ENCODE data around the gene RHPN2. TPM values are rescaled to one million over a fixed set of nuclear protein-coding genes. Genes with fewer than 3 reads are reported as not detected.

Gene RHPN2
- total and polyA plus RNA-seq, 2 of the 13 experiments (the other 11 are each of a cell fraction or from before 2014, with no cell fraction given): 20.3 to 48.0 TPM

- TF ChIP-seq ZNF431 (CRISPR knock-in tag; IDR thresholded peaks at IDR 0.05; ENCODE audit: borderline replicate concordance, low read depth): no peak; the same call in 1 of the 2 replicates
- peak; percentile 87 for TF ChIP-seq ZNF281 (CRISPR knock-in tag; IDR thresholded peaks at IDR 0.05; ENCODE audit: borderline replicate concordance)
- TF ChIP-seq PITX1 (CRISPR knock-in tag; IDR thresholded peaks at IDR 0.05): peak; percentile 89; the same call in 1 of the 2 replicates
- no peak for TF ChIP-seq ZNF576 (CRISPR knock-in tag; IDR thresholded peaks at IDR 0.05)
- TF ChIP-seq ZBTB38 (CRISPR knock-in tag; IDR thresholded peaks at IDR 0.05): 0 out of 2 replicates have a peak, but pooled peaks have one; percentile 39
- no peak for TF ChIP-seq CBX2 (IDR thresholded peaks at IDR 0.05; ENCODE audit: low read depth, low read length)
- no peak for TF ChIP-seq CBX2 (CRISPR knock-in tag; IDR thresholded peaks at IDR 0.05; ENCODE audit: low read depth)
- TF ChIP-seq NKX3-1 (CRISPR knock-in tag; IDR thresholded peaks at IDR 0.05): peak; percentile 81; the same call in 1 of the 2 replicates
- TF ChIP-seq RARG (CRISPR knock-in tag; IDR thresholded peaks at IDR 0.05; ENCODE audit: low read depth): peak; percentile 82; the same call in 1 of the 2 replicates
- no peak for TF ChIP-seq HES4 (CRISPR knock-in tag; IDR thresholded peaks at IDR 0.05; ENCODE audit: borderline replicate concordance)
- no peak; the same call in 1 of the 2 replicates for TF ChIP-seq SALL2 (CRISPR knock-in tag; IDR thresholded peaks at IDR 0.05)
- no peak for TF ChIP-seq SRSF9 (IDR thresholded peaks at IDR 0.05; ENCODE audit: borderline replicate concordance, insufficient read depth, low read depth, low read length, poor library complexity, severe bottlenecking)
- no peak for TF ChIP-seq ELF4 (CRISPR knock-in tag; IDR thresholded peaks at IDR 0.05; ENCODE audit: borderline replicate concordance)
- peak; percentile 49; the same call in 1 of the 2 replicates for TF ChIP-seq FOXC1 (CRISPR knock-in tag; IDR thresholded peaks at IDR 0.05; ENCODE audit: borderline replicate concordance)
- TF ChIP-seq, protein P1, sequence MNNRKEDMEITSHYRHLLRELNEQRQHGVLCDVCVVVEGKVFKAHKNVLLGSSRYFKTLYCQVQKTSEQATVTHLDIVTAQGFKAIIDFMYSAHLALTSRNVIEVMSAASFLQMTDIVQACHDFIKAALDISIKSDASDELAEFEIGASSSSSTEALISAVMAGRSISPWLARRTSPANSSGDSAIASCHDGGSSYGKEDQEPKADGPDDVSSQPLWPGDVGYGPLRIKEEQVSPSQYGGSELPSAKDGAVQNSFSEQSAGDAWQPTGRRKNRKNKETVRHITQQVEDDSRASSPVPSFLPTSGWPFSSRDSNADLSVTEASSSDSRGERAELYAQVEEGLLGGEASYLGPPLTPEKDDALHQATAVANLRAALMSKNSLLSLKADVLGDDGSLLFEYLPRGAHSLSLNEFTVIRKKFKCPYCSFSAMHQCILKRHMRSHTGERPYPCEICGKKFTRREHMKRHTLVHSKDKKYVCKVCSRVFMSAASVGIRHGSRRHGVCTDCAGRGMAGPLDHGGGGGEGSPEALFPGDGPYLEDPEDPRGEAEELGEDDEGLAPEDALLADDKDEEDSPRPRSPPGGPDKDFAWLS (CRISPR knock-in tag; IDR thresholded peaks at IDR 0.05; ENCODE audit: borderline replicate concordance): no peak
- TF ChIP-seq, protein P2, sequence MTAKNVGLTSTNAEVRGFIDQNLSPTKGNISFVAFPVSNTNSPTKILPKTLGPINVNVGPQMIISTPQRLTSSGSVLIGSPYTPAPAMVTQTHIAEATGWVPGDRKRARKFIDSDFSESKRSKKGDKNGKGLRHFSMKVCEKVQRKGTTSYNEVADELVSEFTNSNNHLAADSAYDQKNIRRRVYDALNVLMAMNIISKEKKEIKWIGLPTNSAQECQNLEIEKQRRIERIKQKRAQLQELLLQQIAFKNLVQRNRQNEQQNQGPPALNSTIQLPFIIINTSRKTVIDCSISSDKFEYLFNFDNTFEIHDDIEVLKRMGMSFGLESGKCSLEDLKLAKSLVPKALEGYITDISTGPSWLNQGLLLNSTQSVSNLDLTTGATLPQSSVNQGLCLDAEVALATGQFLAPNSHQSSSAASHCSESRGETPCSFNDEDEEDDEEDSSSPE (CRISPR knock-in tag; IDR thresholded peaks at IDR 0.05): peak; percentile 45; the same call in 1 of the 2 replicates
- peak; percentile 33; the same call in 1 of the 2 replicates for TF ChIP-seq KMT2A (CRISPR knock-in tag; IDR thresholded peaks at IDR 0.05)
- TF ChIP-seq, protein P3, sequence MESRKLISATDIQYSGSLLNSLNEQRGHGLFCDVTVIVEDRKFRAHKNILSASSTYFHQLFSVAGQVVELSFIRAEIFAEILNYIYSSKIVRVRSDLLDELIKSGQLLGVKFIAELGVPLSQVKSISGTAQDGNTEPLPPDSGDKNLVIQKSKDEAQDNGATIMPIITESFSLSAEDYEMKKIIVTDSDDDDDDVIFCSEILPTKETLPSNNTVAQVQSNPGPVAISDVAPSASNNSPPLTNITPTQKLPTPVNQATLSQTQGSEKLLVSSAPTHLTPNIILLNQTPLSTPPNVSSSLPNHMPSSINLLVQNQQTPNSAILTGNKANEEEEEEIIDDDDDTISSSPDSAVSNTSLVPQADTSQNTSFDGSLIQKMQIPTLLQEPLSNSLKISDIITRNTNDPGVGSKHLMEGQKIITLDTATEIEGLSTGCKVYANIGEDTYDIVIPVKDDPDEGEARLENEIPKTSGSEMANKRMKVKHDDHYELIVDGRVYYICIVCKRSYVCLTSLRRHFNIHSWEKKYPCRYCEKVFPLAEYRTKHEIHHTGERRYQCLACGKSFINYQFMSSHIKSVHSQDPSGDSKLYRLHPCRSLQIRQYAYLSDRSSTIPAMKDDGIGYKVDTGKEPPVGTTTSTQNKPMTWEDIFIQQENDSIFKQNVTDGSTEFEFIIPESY (CRISPR knock-in tag; IDR thresholded peaks at IDR 0.05): peak; percentile 50; the same call in 1 of the 2 replicates
Observed at GRCh38 chr19:33040994-33041827, 23.5 kb downstream of the RHPN2 start (continued).

Measured in HepG2 (cell line).